GM21576 (cell line): ENCODE results near the gene TSEN54.

Experiments used
- ATAC-seq: cut with Tn5 transposase; IDR thresholded peaks from one replicate; pipeline ENCODE4 v1.9.1; 2021; ENCODE audit warnings: mild to moderate bottlenecking, moderate library complexity; ENCODE audit not compliant: unreplicated experiment

Gene TSEN54

GRCh38 chr17:75487351-75488070 lies 28.8 kb upstream of the TSEN54 start:
- ATAC-seq, result no peak

GRCh38 chr17:75488693-75489510 lies 27.4 kb upstream of the TSEN54 start:
- ATAC-seq, result no peak

GRCh38 chr17:75489511-75489955 lies 26.8 kb upstream of the TSEN54 start:
- no peak for ATAC-seq

GRCh38 chr17:75490173-75490743 lies 26.1 kb upstream of the TSEN54 start:
- no peak for ATAC-seq

- no peak for ATAC-seq
Observed at GRCh38 chr17:75490953-75491649, 25.2 kb upstream of the TSEN54 start.

GRCh38 chr17:75491680-75492079 lies 24.6 kb upstream of the TSEN54 start:
- ATAC-seq, result no peak

GRCh38 chr17:75492555-75493168 lies 23.7 kb upstream of the TSEN54 start:
- ATAC-seq, result no peak

- no peak for ATAC-seq
Observed at GRCh38 chr17:75493476-75494129, 22.7 kb upstream of the TSEN54 start.

- ATAC-seq, result no peak
Observed at GRCh38 chr17:75494326-75494877, 21.9 kb upstream of the TSEN54 start.

GRCh38 chr17:75496005-75496404 lies 20.3 kb upstream of the TSEN54 start:
- ATAC-seq, result no peak

- ATAC-seq, result no peak
Observed at GRCh38 chr17:75498039-75498725, 18.1 kb upstream of the TSEN54 start.

- ATAC-seq, result no peak
Observed at GRCh38 chr17:75498726-75499213, 17.6 kb upstream of the TSEN54 start.

GRCh38 chr17:75499313-75500022 lies 16.9 kb upstream of the TSEN54 start:
- ATAC-seq, result no peak

- no peak for ATAC-seq
Observed at GRCh38 chr17:75500419-75501216, 15.7 kb upstream of the TSEN54 start.

- ATAC-seq, result no peak
Observed at GRCh38 chr17:75501378-75502071, 14.8 kb upstream of the TSEN54 start.

- ATAC-seq, result no peak
Observed at GRCh38 chr17:75502072-75502720, 14.1 kb upstream of the TSEN54 start.
